Esophagus squamous epithelium (tissue), 5 donors: ENCODE data around the gene TOM1. TPM values are rescaled to one million over a fixed set of nuclear protein-coding genes. Genes with fewer than 3 reads are reported as not detected.

Experiments
- DNase-seq: peaks from one replicate; lab custom pipeline; 2025; lab: John Stamatoyannopoulos, UW
- H3K27ac ChIP-seq, 4 donors: fragments of 200-600 bp; sonication (generic); one replicate each; pipeline ENCODE4 v1.5.1; 2016 to 2019; ENCODE audit warnings: mild to moderate bottlenecking in 1 of 4
- H3K27me3 ChIP-seq, 4 donors: fragments of 200-600 bp; sonication (generic); 1 replicate in 3 of 4; 2 replicates in 1 of 4; pipeline versions ENCODE4 v1.5.1 to v1.6.0; 2017 to 2021; ENCODE audit warnings: antibody characterized with exemption in 1 of 4
- H3K36me3 ChIP-seq, 3 donors: fragments of 200-600 bp; sonication (generic); one replicate each; pipeline ENCODE4 v1.5.1; 2016 to 2019
- H3K4me1 ChIP-seq, 3 donors: fragments of 200-600 bp; sonication (generic); one replicate each; pipeline ENCODE4 v1.5.1; 2017 to 2019
- H3K4me3 ChIP-seq, 4 donors: fragments of 200-600 bp; sonication (generic); 1 replicate in 3 of 4; 2 replicates in 1 of 4; pipeline ENCODE4 v1.5.1; 2016 to 2019; ENCODE audit warnings: mild to moderate bottlenecking in 2 of 4, moderate library complexity in 1 of 4
- H3K9me3 ChIP-seq, 3 donors: fragments of 200-600 bp; sonication (generic); one replicate each; pipeline ENCODE4 v1.5.1; 2016 to 2019
- POLR2A ChIP-seq, 4 donors: fragments of 450-650 bp; IDR thresholded peaks; one replicate each; pipeline ENCODE4 v1.6.1; 2017; ENCODE audit warnings: antibody characterized with exemption in 4 of 4, mild to moderate bottlenecking in 4 of 4, moderate library complexity in 3 of 4
- WGBS, 2 donors: methylation state at CpG; one replicate each; pipeline ENCODE4 v1.1.5; 2018; 5-methylcytosine and 5-hydroxymethylcytosine counted together
- intact Hi-C: fragments of 100-400 bp; cut with DNase I; formaldehyde crosslinking; loops from one replicate; pipeline ENCODE4 v1.15.0; 2022
- total RNA-seq, 4 donors: library from RNA; depleted of rRNA; stranded (reverse); fragments of >200 nt; gene quantifications; one replicate each; pipeline ENCODE4 v1.1.0, GENCODE V29; 2016
- TF ChIP-seq, protein P1 (sequence below), 6 experiments: fragments of 450-650 bp in 4 of 6; fragments of 200-600 bp in 2 of 6; sonication (generic) in 2 of 6; IDR thresholded peaks; one replicate each; pipeline ENCODE4 v1.5.1; 2016 to 2019; ENCODE audit warnings: antibody characterized with exemption in 6 of 6, mild to moderate bottlenecking in 4 of 6, moderate library complexity in 4 of 6
- donor health status: DM: yes; HTN: yes; CAD: no.

Gene TOM1
- total RNA-seq, 4 donors from 2014 or later, result 72.1 to 145 (median 106) TPM

DNA sequence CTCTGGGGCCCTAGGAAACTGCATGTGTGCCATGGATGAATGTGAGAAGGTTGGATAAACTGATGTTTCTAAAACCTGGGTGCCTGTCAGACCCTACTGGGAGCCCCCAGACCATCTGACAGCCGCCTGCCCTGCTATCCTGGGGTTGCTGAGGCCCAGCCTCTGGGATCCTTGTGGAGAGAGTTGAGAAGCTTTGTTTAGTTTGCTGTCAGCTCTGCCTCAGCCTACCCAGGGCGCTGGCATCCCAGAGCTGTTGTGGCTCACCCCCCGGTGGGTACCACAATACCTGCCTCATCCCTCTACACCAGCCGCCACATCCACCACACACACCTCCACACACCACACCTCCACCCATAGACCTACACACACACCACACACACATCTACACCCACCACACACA lies 42.7 kb downstream of the TOM1 start:
- TF ChIP-seq POLR2A (IDR thresholded peaks at IDR 0.05), result no peak
- TF ChIP-seq, protein P1, sequence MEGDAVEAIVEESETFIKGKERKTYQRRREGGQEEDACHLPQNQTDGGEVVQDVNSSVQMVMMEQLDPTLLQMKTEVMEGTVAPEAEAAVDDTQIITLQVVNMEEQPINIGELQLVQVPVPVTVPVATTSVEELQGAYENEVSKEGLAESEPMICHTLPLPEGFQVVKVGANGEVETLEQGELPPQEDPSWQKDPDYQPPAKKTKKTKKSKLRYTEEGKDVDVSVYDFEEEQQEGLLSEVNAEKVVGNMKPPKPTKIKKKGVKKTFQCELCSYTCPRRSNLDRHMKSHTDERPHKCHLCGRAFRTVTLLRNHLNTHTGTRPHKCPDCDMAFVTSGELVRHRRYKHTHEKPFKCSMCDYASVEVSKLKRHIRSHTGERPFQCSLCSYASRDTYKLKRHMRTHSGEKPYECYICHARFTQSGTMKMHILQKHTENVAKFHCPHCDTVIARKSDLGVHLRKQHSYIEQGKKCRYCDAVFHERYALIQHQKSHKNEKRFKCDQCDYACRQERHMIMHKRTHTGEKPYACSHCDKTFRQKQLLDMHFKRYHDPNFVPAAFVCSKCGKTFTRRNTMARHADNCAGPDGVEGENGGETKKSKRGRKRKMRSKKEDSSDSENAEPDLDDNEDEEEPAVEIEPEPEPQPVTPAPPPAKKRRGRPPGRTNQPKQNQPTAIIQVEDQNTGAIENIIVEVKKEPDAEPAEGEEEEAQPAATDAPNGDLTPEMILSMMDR (IDR thresholded peaks at IDR 0.05), result no peak
- no peak overlapping the region for H3K27ac ChIP-seq
- peaks cover 19 to 100% (median 32%) of the 10 kb centered on the region in 3 donors for H3K36me3 ChIP-seq
- H3K4me3 ChIP-seq, result no peak overlapping the region
- intact Hi-C loops, result loop anchor here (10.0 kb wide), 2 partner anchors 82 to 242 kb away; no protein-coding TSS in a partner anchor
- H3K27me3 ChIP-seq, result no peaks in the 10 kb centered on the region
- no peaks in the 10 kb centered on the region for H3K9me3 ChIP-seq
- H3K4me1 ChIP-seq, result peaks cover 0 to 9% (median 0%) of the 10 kb centered on the region in 3 donors
- 87 to 100% methylated on average over 3 to 4 of the region's 4 CpGs for WGBS, 2 donors
- DNase-seq, result no peak

DNA sequence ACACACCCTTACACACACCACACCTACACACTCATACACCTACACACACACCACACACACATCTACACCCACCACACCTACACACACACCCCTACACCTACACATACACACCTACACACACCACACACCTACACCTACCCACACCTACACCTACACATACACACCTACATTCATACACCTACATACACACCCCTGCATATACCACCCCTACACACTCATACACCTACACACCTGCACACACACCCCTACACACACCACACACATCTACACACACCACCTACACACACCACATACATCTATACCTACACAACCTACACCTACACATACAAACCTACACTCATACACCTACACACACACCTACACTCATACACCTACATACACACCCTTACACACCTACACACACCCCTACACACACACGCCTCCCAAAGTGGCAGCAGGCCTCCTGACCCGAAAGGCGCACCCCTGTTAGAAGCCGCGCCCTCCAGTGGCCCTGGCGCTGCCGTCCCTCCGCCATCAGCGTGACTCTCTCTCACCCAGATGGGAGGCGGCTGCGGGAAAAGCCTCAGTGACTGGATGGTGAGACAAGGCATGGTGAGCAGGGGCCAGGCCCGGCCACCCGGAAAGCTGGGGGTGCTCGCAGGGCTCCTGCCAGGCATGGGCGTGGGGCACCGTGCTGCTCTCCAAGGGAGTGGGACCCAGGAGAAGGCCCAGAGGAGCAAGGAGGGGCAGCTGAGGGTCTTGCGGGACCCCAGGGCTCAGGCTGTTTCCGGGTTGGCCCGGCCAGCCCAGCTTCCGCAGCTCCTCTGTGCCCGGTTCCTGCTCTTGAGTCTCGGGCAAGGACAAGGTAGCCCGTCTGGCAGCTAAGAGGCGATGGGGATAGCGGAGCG lies 44.2 kb downstream of the TOM1 start:
- intact Hi-C loops, result loop anchor here (10.0 kb wide), 2 partner anchors 81 to 241 kb away; no protein-coding TSS in a partner anchor
- peaks cover 0 to 9% (median 0%) of the 10 kb centered on the region in 3 donors for H3K4me1 ChIP-seq
- TF ChIP-seq POLR2A (IDR thresholded peaks at IDR 0.05), result no peak
- TF ChIP-seq, protein P1 (IDR thresholded peaks at IDR 0.05), result no peak
- peaks cover 19 to 99% (median 28%) of the 10 kb centered on the region in 3 donors for H3K36me3 ChIP-seq
- no peaks in the 10 kb centered on the region for H3K27me3 ChIP-seq
- no peaks in the 10 kb centered on the region for H3K9me3 ChIP-seq
- H3K4me3 ChIP-seq, result no peak overlapping the region
- no peak overlapping the region for H3K27ac ChIP-seq
- 92 to 98% methylated on average over 8 to 15 of the region's 26 CpGs for WGBS, 2 donors
- no peak for DNase-seq

DNA sequence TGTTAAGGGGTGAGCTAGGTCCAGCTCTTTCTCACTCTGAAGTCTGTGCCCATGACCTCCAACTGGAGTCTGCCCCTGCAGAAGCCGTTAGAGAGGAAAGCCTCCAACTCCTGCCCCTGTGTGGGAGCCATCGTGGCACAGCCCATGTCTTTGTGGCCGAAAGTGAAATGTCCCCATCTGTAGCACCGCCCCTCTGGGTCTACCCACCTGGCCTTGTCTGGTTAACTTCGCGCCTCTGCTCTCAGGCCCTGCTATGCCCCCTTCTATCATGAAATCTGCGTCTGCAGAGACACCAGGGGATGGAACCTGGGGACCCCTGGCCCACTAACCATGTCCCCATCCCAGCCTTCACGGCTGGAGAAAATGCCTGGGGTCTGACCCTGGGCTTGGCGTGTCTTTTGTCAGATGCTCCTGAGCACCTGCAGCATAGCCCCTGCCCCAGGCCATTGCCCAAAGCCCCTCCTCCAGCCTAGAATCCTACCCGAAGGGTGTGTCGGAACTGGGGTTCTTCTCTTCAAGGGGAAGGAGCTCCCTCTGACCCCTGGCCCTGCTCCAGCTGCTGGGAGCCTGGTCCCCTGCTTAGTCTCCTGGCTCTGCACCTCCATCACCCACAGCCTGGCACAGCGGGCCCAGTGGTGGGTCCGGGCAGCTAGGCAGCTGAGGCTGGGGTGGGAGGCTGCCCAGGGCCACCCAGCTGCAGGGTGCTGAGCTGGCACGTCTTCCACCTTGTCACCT lies 45.4 kb downstream of the TOM1 start:
- no peak overlapping the region for H3K4me3 ChIP-seq
- H3K9me3 ChIP-seq, result no peaks in the 10 kb centered on the region
- no peak for DNase-seq
- no peaks in the 10 kb centered on the region for H3K27me3 ChIP-seq
- WGBS, 2 donors, result 80 to 82% methylated on average over 1 to 9 of the region's 14 CpGs
- H3K36me3 ChIP-seq, result peaks cover 19 to 87% (median 24%) of the 10 kb centered on the region in 3 donors
- H3K4me1 ChIP-seq, result peaks cover 6 to 21% (median 9%) of the 10 kb centered on the region in 3 donors
- intact Hi-C loops, result loop anchor here (5.0 to 10.0 kb wide), 3 partner anchors 80 to 777 kb away; no protein-coding TSS in a partner anchor
- no peak overlapping the region for H3K27ac ChIP-seq
- TF ChIP-seq, protein P1 (IDR thresholded peaks at IDR 0.05), result no peak
- no peak for TF ChIP-seq POLR2A (IDR thresholded peaks at IDR 0.05)

DNA sequence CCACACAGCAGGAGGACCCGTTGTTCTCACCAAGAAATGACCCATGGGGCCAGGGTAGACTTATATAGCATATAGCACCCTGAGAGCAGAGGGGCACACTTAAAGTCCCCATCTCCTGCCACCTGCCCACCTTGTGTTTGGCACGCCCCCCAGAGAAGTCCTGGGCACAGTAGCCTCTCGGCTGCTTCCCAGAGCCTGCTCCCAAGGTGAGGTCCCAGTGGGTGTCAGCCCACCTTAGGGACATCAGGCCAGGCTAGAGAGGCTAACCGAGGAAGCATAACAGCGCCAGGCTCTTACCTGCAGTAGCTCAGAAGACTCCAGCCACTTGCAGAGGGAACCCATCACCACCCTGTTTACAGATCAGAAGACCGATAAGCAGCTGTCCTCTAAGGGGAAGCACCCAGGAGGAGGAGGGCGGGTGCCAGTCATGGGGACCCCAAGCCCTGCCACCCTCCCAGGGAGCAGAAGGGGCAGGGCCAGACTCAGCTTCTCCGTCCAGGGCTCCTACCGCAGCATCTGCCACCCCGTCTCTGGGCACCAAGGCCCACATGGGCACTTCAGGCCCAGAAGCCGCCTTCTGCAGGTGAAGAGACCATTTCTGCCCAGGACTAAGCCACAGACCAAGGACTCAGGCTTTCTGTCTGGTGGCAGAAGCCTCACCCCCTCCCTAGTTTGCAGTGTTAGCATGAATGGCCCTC lies 46.3 kb downstream of the TOM1 start:
- WGBS, 2 donors, result 88 to 100% methylated on average over 3 of the region's 11 CpGs
- no peak for DNase-seq
- intact Hi-C loops, result loop anchor here (5.0 to 10.0 kb wide), 3 partner anchors 79 to 776 kb away; no protein-coding TSS in a partner anchor
- no peak overlapping the region for H3K27ac ChIP-seq
- TF ChIP-seq POLR2A (IDR thresholded peaks at IDR 0.05), result no peak
- no peaks in the 10 kb centered on the region for H3K9me3 ChIP-seq
- H3K27me3 ChIP-seq, result no peaks in the 10 kb centered on the region
- no peak overlapping the region for H3K4me3 ChIP-seq
- peaks cover 19 to 78% (median 19%) of the 10 kb centered on the region in 3 donors for H3K36me3 ChIP-seq
- peaks cover 12 to 29% (median 15%) of the 10 kb centered on the region in 3 donors for H3K4me1 ChIP-seq
